SKM-1 treated with dmso at 0.1 percent for 144 hours (cell line): ENCODE results near the gene HDAC8.

Source experiments
- DNase-seq: peaks from one replicate; lab custom pipeline; 2025; ENCODE audit not compliant: unreplicated experiment; lab: John Stamatoyannopoulos, UW

HDAC8 gene

GRCh38 chrX:72381439-72382201, 191.0 kb downstream of the HDAC8 start:
- DNase-seq = no peak

- DNase-seq = no peak
Measured at GRCh38 chrX:72376124-72376523, 196.5 kb downstream of the HDAC8 start.

GRCh38 chrX:72373136-72373535, 199.5 kb downstream of the HDAC8 start:
- DNase-seq = no peak

- no peak for DNase-seq
Measured at GRCh38 chrX:72372735-72373134, 199.9 kb downstream of the HDAC8 start.

- no peak for DNase-seq
Measured at GRCh38 chrX:72371405-72371804, 201.2 kb downstream of the HDAC8 start.

GRCh38 chrX:72368796-72369195, 203.8 kb downstream of the HDAC8 start:
- no peak for DNase-seq

GRCh38 chrX:72367516-72367915, 205.1 kb downstream of the HDAC8 start:
- DNase-seq = no peak

GRCh38 chrX:72366701-72367454, 205.8 kb downstream of the HDAC8 start:
- DNase-seq = no peak

- DNase-seq = no peak
Measured at GRCh38 chrX:72366178-72366577, 206.5 kb downstream of the HDAC8 start.

GRCh38 chrX:72365126-72365525, 207.5 kb downstream of the HDAC8 start:
- DNase-seq = no peak

- DNase-seq = no peak
Measured at GRCh38 chrX:72360326-72360725, 212.3 kb downstream of the HDAC8 start.

GRCh38 chrX:72358313-72358712, 214.3 kb downstream of the HDAC8 start:
- no peak for DNase-seq

GRCh38 chrX:72352786-72353185, 219.9 kb downstream of the HDAC8 start:
- no peak for DNase-seq

GRCh38 chrX:72351606-72352334, 220.9 kb downstream of the HDAC8 start:
- DNase-seq = no peak

GRCh38 chrX:72349190-72349589, 223.5 kb downstream of the HDAC8 start:
- DNase-seq = no peak

- no peak for DNase-seq
Measured at GRCh38 chrX:72348247-72348979, 224.2 kb downstream of the HDAC8 start.

- DNase-seq = no peak
Measured at GRCh38 chrX:72347366-72347765, 225.3 kb downstream of the HDAC8 start.

GRCh38 chrX:72346302-72346949, 226.2 kb downstream of the HDAC8 start:
- DNase-seq = no peak

GRCh38 chrX:72340626-72341025, 232.0 kb downstream of the HDAC8 start:
- DNase-seq = no peak

GRCh38 chrX:72340041-72340440, 232.6 kb downstream of the HDAC8 start:
- DNase-seq = no peak

- no peak for DNase-seq
Measured at GRCh38 chrX:72330131-72330530, 242.5 kb downstream of the HDAC8 start.
